Cardiac septum (tissue), 1 donor: ENCODE data around the gene CACNA1C. TPM values are rescaled to one million over a fixed set of nuclear protein-coding genes. Genes with fewer than 3 reads are reported as not detected.

Experiments
- DNase-seq: peaks from one replicate; pipeline ENCODE4 v3.0.0-alpha.2; 2020; ENCODE audit warnings: low spot score
- intact Hi-C: fragments of 100-400 bp; cut with DNase I; formaldehyde crosslinking; loops from one replicate; pipeline ENCODE4 v1.14.0; 2022
- total RNA-seq: library from RNA; stranded (reverse); fragmentation: NEBNext Ultra II Directional; extraction: Animal tissue kit (Norgen Biotek cat#: 25700); gene quantifications from one replicate; pipeline ENCODE4 v1.2.1, GENCODE V29; 2021
- donor health status: DM: no; HTN: no; CAD: no.

The CACNA1C gene
- total RNA-seq, 1 donor from 2014 or later = 182 TPM

- DNase-seq = no peak
- intact Hi-C loops = no loop called here
Measured at GRCh38 chr12:2212537-2212936, 159.8 kb downstream of the CACNA1C start.

- no peak for DNase-seq
- intact Hi-C loops = no loop called here
Measured at GRCh38 chr12:2212971-2213869, 160.4 kb downstream of the CACNA1C start.

GRCh38 chr12:2214411-2214810 is 161.6 kb downstream of the CACNA1C start:
- no peak for DNase-seq
- intact Hi-C loops = no loop called here

GRCh38 chr12:2215709-2216560 is 163.1 kb downstream of the CACNA1C start:
- no peak for DNase-seq
- intact Hi-C loops = no loop called here

- intact Hi-C loops = no loop called here
- DNase-seq = no peak
Measured at GRCh38 chr12:2218706-2219105, 165.9 kb downstream of the CACNA1C start.

GRCh38 chr12:2221030-2221621 is 168.3 kb downstream of the CACNA1C start:
- peak; percentile 66 for DNase-seq

GRCh38 chr12:2222691-2223090 is 169.9 kb downstream of the CACNA1C start:
- intact Hi-C loops = no loop called here
- peak; percentile 31 for DNase-seq

More at GRCh38 chr12:2221030-2221621, 168.3 kb downstream of the CACNA1C start:
- intact Hi-C loops = no loop called here

GRCh38 chr12:2224961-2225360 is 172.2 kb downstream of the CACNA1C start:
- no peak for DNase-seq
- intact Hi-C loops = no loop called here

GRCh38 chr12:2225696-2226095 is 172.9 kb downstream of the CACNA1C start:
- intact Hi-C loops = no loop called here
- DNase-seq = no peak

GRCh38 chr12:2226641-2227040 is 173.9 kb downstream of the CACNA1C start:
- DNase-seq = peak; percentile 46
- intact Hi-C loops = no loop called here

GRCh38 chr12:2227360-2227759 is 174.6 kb downstream of the CACNA1C start:
- intact Hi-C loops = no loop called here
- DNase-seq = no peak

GRCh38 chr12:2228535-2228934 is 175.7 kb downstream of the CACNA1C start:
- DNase-seq = peak; percentile 58
- intact Hi-C loops = no loop called here

- intact Hi-C loops = no loop called here
- peak; percentile 60 for DNase-seq
Measured at GRCh38 chr12:2229661-2230539, 177.1 kb downstream of the CACNA1C start.

GRCh38 chr12:2231011-2231595 is 178.3 kb downstream of the CACNA1C start:
- no peak for DNase-seq
- intact Hi-C loops = no loop called here

GRCh38 chr12:2231956-2232355 is 179.2 kb downstream of the CACNA1C start:
- intact Hi-C loops = no loop called here
- no peak for DNase-seq

GRCh38 chr12:2233034-2233433 is 180.2 kb downstream of the CACNA1C start:
- DNase-seq = no peak
- intact Hi-C loops = no loop called here

- intact Hi-C loops = no loop called here
- DNase-seq = no peak
Measured at GRCh38 chr12:2234091-2234490, 181.3 kb downstream of the CACNA1C start.

- intact Hi-C loops = no loop called here
- peak; percentile 54 for DNase-seq
Measured at GRCh38 chr12:2234646-2235350, 182.0 kb downstream of the CACNA1C start.
